Bronchial epithelial cell (primary cell): ENCODE data around the gene IFRD1. TPM values are rescaled to one million over a fixed set of nuclear protein-coding genes. Genes with fewer than 3 reads are reported as not detected.

Experiments
- DNase-seq: peaks from one replicate; pipeline ENCODE4 v3.0.0-alpha.2; 2010; ENCODE audit warnings: low read depth
- FAIRE-seq: peaks from 2 replicates; lab custom pipeline; 2011; peaks lifted over from hg19 to GRCh38; lab: Jason Lieb, UNC
- H3K27me3 ChIP-seq: 2 replicates; pipeline ENCODE4 v1.5.1; 2011; ENCODE audit warnings: low read length; ENCODE audit not compliant: control insufficient read depth, insufficient read depth
- H3K36me3 ChIP-seq: 2 replicates; pipeline ENCODE4 v1.5.1; 2011; ENCODE audit warnings: low read length; ENCODE audit not compliant: control insufficient read depth, insufficient read depth
- H3K4me3 ChIP-seq: 2 replicates; pipeline ENCODE4 v1.5.1; 2011; ENCODE audit warnings: mild to moderate bottlenecking, low read depth, low read length, control low read depth
- CTCF ChIP-seq: IDR thresholded peaks from 2 replicates; pipeline ENCODE4 v1.5.1; 2011; ENCODE audit warnings: mild to moderate bottlenecking, moderate library complexity, low read length, control low read depth, inconsistent platforms; ENCODE audit not compliant: insufficient read depth, severe bottlenecking
- total RNA-seq: library from RNA; depleted of rRNA; stranded (reverse); fragments of >200 nt; gene quantifications from 2 replicates; pipeline ENCODE4 v1.2.1, GENCODE V29; 2014

The IFRD1 gene
- total RNA-seq, 1 donor from 2014 or later: 92.1 TPM

- H3K27me3 ChIP-seq: peaks cover 2% of the 10 kb centered on the region
- no peak for DNase-seq
- no peak for FAIRE-seq
- no peak for TF ChIP-seq CTCF
- H3K4me3 ChIP-seq: no peak overlapping the region
- H3K36me3 ChIP-seq: no peaks in the 10 kb centered on the region
Measured at GRCh38 chr7:112505495-112505894, 55.2 kb downstream of the IFRD1 start.

GRCh38 chr7:112508404-112508803 is 58.1 kb downstream of the IFRD1 start:
- no peak for DNase-seq
- TF ChIP-seq CTCF: no peak
- no peak overlapping the region for H3K4me3 ChIP-seq
- no peaks in the 10 kb centered on the region for H3K36me3 ChIP-seq
- no peak for FAIRE-seq
- peaks cover 2% of the 10 kb centered on the region for H3K27me3 ChIP-seq

DNA sequence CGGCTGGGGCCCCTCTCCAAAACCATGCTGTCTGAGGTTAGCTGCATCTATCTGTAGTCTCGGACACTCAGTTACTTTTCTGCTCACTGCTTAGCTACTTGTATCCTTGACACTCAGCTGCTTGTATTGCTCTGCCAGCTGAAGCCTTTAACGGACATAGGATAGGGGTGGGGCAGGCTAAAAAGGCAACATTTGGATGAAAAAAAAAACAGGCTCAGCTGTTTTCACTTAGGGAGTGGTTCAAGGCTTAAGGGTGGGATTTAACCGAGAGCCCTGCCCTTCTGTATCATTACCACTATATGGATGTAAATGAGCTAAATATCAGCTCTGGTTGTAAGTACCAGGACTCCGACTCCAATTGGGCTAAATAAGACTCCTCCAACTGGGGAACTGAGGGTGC is 59.1 kb downstream of the IFRD1 start:
- no peak overlapping the region for H3K4me3 ChIP-seq
- TF ChIP-seq CTCF: no peak
- DNase-seq: no peak
- H3K27me3 ChIP-seq: peaks cover 2% of the 10 kb centered on the region
- FAIRE-seq: no peak
- H3K36me3 ChIP-seq: no peaks in the 10 kb centered on the region

- Histone ChIP-seq H3K4me3 (no peak overlapping the region), H3K36me3 (no peaks in the 10 kb centered on the region), H3K27me3 (peaks cover 2% of the 10 kb centered on the region)
- no peak for FAIRE-seq
- no peak for TF ChIP-seq CTCF
- peak; percentile 58 for DNase-seq
Measured at GRCh38 chr7:112510001-112510742, 59.9 kb downstream of the IFRD1 start.

GRCh38 chr7:112510743-112511110 is 60.5 kb downstream of the IFRD1 start:
- Histone ChIP-seq H3K27me3 (peaks cover 2% of the 10 kb centered on the region), H3K4me3 (no peak overlapping the region), H3K36me3 (no peaks in the 10 kb centered on the region)
- no peak for TF ChIP-seq CTCF
- no peak for FAIRE-seq
- no peak for DNase-seq
